Keratinocyte (primary cell): ENCODE data around the gene BEGAIN. TPM values are rescaled to one million over a fixed set of nuclear protein-coding genes. Genes with fewer than 3 reads are reported as not detected.

Experiments used
- DNase-seq: peaks from one replicate; pipeline ENCODE4 v3.0.0-alpha.2; 2011; ENCODE audit warnings: low read depth, missing footprints, low spot score
- FAIRE-seq: peaks from 2 replicates; lab custom pipeline; 2011; peaks lifted over from hg19 to GRCh38; lab: Jason Lieb, UNC
- H2AFZ ChIP-seq: 2 replicates; pipeline ENCODE4 v1.6.0; 2012; ENCODE audit warnings: low read length, control low read depth, inconsistent platforms; ENCODE audit not compliant: control insufficient read depth
- H3K27ac ChIP-seq: 2 replicates; pipeline ENCODE4 v1.5.1; 2011; ENCODE audit warnings: low read length; ENCODE audit not compliant: control insufficient read depth, insufficient read depth
- H3K27me3 ChIP-seq: 3 replicates; pipeline ENCODE4 v1.6.0; 2011; ENCODE audit warnings: low read length; ENCODE audit not compliant: control insufficient read depth, insufficient read depth; ENCODE audit errors: extremely low read depth
- H3K36me3 ChIP-seq, 2 experiments: 2 replicates in 1 of 2; 3 replicates in 1 of 2; pipeline ENCODE4 v1.5.1; 2011; ENCODE audit warnings: low read length in 2 of 2, mild to moderate bottlenecking in 1 of 2; ENCODE audit not compliant: control insufficient read depth in 2 of 2, insufficient read depth in 2 of 2; ENCODE audit errors: extremely low read depth in 1 of 2
- H3K4me1 ChIP-seq: 3 replicates; pipeline ENCODE4 v1.5.1; 2011; ENCODE audit warnings: low read length; ENCODE audit not compliant: control insufficient read depth, insufficient read depth; ENCODE audit errors: extremely low read depth
- H3K4me2 ChIP-seq: 3 replicates; pipeline ENCODE4 v1.6.0; 2011; ENCODE audit warnings: low read depth, low read length; ENCODE audit not compliant: control insufficient read depth, insufficient read depth; ENCODE audit errors: extremely low read depth
- H3K4me3 ChIP-seq, 3 experiments: fragments of 200-600 bp in 1 of 3; sonication (generic) in 1 of 3; 2 replicates in 2 of 3; 3 replicates in 1 of 3; pipeline ENCODE4 v1.5.1; 2011 to 2016; ENCODE audit warnings: low read length in 3 of 3, mild to moderate bottlenecking in 3 of 3, control low read depth in 2 of 3, inconsistent platforms in 1 of 3, low read depth in 1 of 3, mixed read lengths in 1 of 3, mixed run types in 1 of 3, moderate library complexity in 1 of 3; ENCODE audit not compliant: control insufficient read depth in 2 of 3, insufficient read depth in 2 of 3; ENCODE audit errors: extremely low read depth in 1 of 3
- H3K79me2 ChIP-seq: 2 replicates; pipeline ENCODE4 v1.6.0; 2012; ENCODE audit warnings: low read length; ENCODE audit not compliant: control insufficient read depth, insufficient read depth
- H3K9ac ChIP-seq: 3 replicates; pipeline ENCODE4 v1.6.0; 2011; ENCODE audit warnings: low read length; ENCODE audit not compliant: control insufficient read depth, insufficient read depth; ENCODE audit errors: extremely low read depth
- H3K9me1 ChIP-seq: 3 replicates; pipeline ENCODE4 v1.6.0; 2011; ENCODE audit warnings: low read length; ENCODE audit not compliant: control insufficient read depth, insufficient read depth; ENCODE audit errors: extremely low read depth
- H3K9me3 ChIP-seq: 2 replicates; pipeline ENCODE4 v1.5.1; 2012; ENCODE audit warnings: low read depth, low read length; ENCODE audit not compliant: control insufficient read depth
- H4K20me1 ChIP-seq: 3 replicates; pipeline ENCODE4 v1.6.0; 2011; ENCODE audit warnings: low read length; ENCODE audit not compliant: control insufficient read depth, insufficient read depth; ENCODE audit errors: extremely low read depth
- CTCF ChIP-seq, 3 experiments: IDR thresholded peaks in 1 of 3; conservative IDR thresholded peaks in 1 of 3; optimal IDR thresholded peaks in 1 of 3; 2 replicates in 2 of 3; 3 replicates in 1 of 3; pipeline versions ENCODE3 to v1.5.1; 2011; ENCODE audit warnings: low read length in 3 of 3, mild to moderate bottlenecking in 3 of 3, moderate library complexity in 2 of 3, control low read depth in 1 of 3, inconsistent platforms in 1 of 3; ENCODE audit not compliant: insufficient read depth in 2 of 3; ENCODE audit errors: extremely low read depth in 1 of 3
- EZH2 ChIP-seq: IDR thresholded peaks from one replicate; pipeline ENCODE4 v1.6.1; 2012; ENCODE audit warnings: inconsistent platforms, mild to moderate bottlenecking, low read length, moderate library complexity
- dilution Hi-C: fragments of 300-500 bp; cut with MboI; formaldehyde crosslinking; loops from one replicate; pipeline ENCODE4 v1.7.0; 2020; ENCODE audit warnings: low sequenced_read_pairs; ENCODE audit not compliant: extremely low pct_ligation_motif_present
- polyA plus RNA-seq, 5 experiments: library from polyadenylated mRNA; depleted of rRNA in 3 of 5; stranded (reverse) in 3 of 5; stranded (forward) in 1 of 5; unstranded in 1 of 5; fragments of >200 nt; gene quantifications; 1 replicate in 1 of 5; 2 replicates in 3 of 5; 3 replicates in 1 of 5; pipeline versions ENCODE4 v1.2.1 to v1.2.3, GENCODE V29; 2011 to 2012; ENCODE audit warnings: missing spikeins in 2 of 5, low read depth in 1 of 5, low replicate concordance in 1 of 5

BEGAIN gene
- polyA plus RNA-seq, 1 donor (not counting 4 experiments of a cell fraction or from before 2014, with no cell fraction given), result 0.25 TPM

GRCh38 chr14:100494645-100495044, 92.6 kb downstream of the BEGAIN start:
- H3K4me2 ChIP-seq, result no peak overlapping the region
- no peaks in the 10 kb centered on the region for H3K79me2 ChIP-seq
- H3K9ac ChIP-seq, result no peak overlapping the region
- dilution Hi-C loops, result no loop called here
- TF ChIP-seq CTCF (optimal IDR thresholded peaks at IDR 0.05 in 1 of 3, IDR thresholded peaks at IDR 0.05 in 1 of 3, conservative IDR thresholded peaks at IDR 0.05 in 1 of 3; ENCODE audit: extremely low read depth in 1 of 3, insufficient read depth in 2 of 3, low read length in 3 of 3), result no peak
- TF ChIP-seq EZH2, result no peak
- H3K36me3 ChIP-seq, result no peaks in the 10 kb centered on the region
- no peaks in the 10 kb centered on the region for H3K9me3 ChIP-seq
- no peaks in the 10 kb centered on the region for H3K9me1 ChIP-seq
- no peaks in the 10 kb centered on the region for H3K4me1 ChIP-seq
- H3K27me3 ChIP-seq, result no peaks in the 10 kb centered on the region
- DNase-seq, result no peak
- no peak overlapping the region for H3K4me3 ChIP-seq
- FAIRE-seq, result no peak
- no peak overlapping the region for H3K27ac ChIP-seq
- no peaks in the 10 kb centered on the region for H4K20me1 ChIP-seq
- no peak overlapping the region for H2AFZ ChIP-seq

- H4K20me1 ChIP-seq, result peaks cover 3% of the 10 kb centered on the region
- no peak overlapping the region for H3K9ac ChIP-seq
- H3K27ac ChIP-seq, result no peak overlapping the region
- dilution Hi-C loops, result no loop called here
- no peaks in the 10 kb centered on the region for H3K79me2 ChIP-seq
- DNase-seq (no peak), FAIRE-seq (no peak)
- no peaks in the 10 kb centered on the region for H3K27me3 ChIP-seq
- no peak overlapping the region for H3K4me2 ChIP-seq
- no peak overlapping the region for H3K4me3 ChIP-seq
- H3K36me3 ChIP-seq, result no peaks in the 10 kb centered on the region
- no peaks in the 10 kb centered on the region for H3K4me1 ChIP-seq
- H2AFZ ChIP-seq, result no peak overlapping the region
- TF ChIP-seq EZH2, result no peak
- TF ChIP-seq CTCF (optimal IDR thresholded peaks at IDR 0.05 in 1 of 3, IDR thresholded peaks at IDR 0.05 in 1 of 3, conservative IDR thresholded peaks at IDR 0.05 in 1 of 3; ENCODE audit: extremely low read depth in 1 of 3, insufficient read depth in 2 of 3, low read length in 3 of 3), result no peak
- no peaks in the 10 kb centered on the region for H3K9me1 ChIP-seq
- H3K9me3 ChIP-seq, result no peaks in the 10 kb centered on the region
These were observed 97.0 kb downstream of the BEGAIN start for GRCh38 chr14:100490252-100490651.
